ENCODE results near the gene WDFY1.

WDFY1 gene

GRCh38 chr2:223914324-223914723 lies 30.8 kb downstream of the WDFY1 start:
- in situ Hi-C loops (cut with MboI; ENCODE audit: low sequenced_read_pairs), result no loop called here
- H3K4me3 ChIP-seq, result no peak overlapping the region
- H3K27me3 ChIP-seq (ENCODE audit: low read depth), result no peaks in the 10 kb centered on the region
- DNase-seq (ENCODE audit: low spot score in 2 of 2), result no peak
- peaks cover 5% of the 10 kb centered on the region for H3K36me3 ChIP-seq (replicated peaks)
- H3K9me3 ChIP-seq, result no peaks in the 10 kb centered on the region; the same call in 1 of the 2 replicates
- H3K4me1 ChIP-seq, result no peaks in the 10 kb centered on the region

GRCh38 chr2:223909001-223909741 lies 36.0 kb downstream of the WDFY1 start:
- no peaks in the 10 kb centered on the region for H3K9me3 ChIP-seq
- no peak overlapping the region for H3K4me3 ChIP-seq
- no peaks in the 10 kb centered on the region for H3K27me3 ChIP-seq (ENCODE audit: low read depth)
- H3K36me3 ChIP-seq (replicated peaks), result no peaks in the 10 kb centered on the region
- no peaks in the 10 kb centered on the region for H3K4me1 ChIP-seq
- in situ Hi-C loops (cut with MboI; ENCODE audit: low sequenced_read_pairs), result no loop called here
- no peak for DNase-seq (ENCODE audit: low spot score in 2 of 2)

- Histone ChIP-seq H3K4me1 (no peaks in the 10 kb centered on the region), H3K4me3 (no peak overlapping the region), H3K9me3 (no peaks in the 10 kb centered on the region), H3K27me3 (ENCODE audit: low read depth) (no peaks in the 10 kb centered on the region), H3K36me3 (replicated peaks) (no peaks in the 10 kb centered on the region)
- DNase-seq (ENCODE audit: low spot score in 2 of 2), result no peak
- in situ Hi-C loops (cut with MboI; ENCODE audit: low sequenced_read_pairs), result no loop called here
Measured at GRCh38 chr2:223908304-223908998, 36.7 kb downstream of the WDFY1 start.

- no peaks in the 10 kb centered on the region for H3K27me3 ChIP-seq (ENCODE audit: low read depth)
- no peak overlapping the region for H3K4me3 ChIP-seq
- H3K36me3 ChIP-seq (replicated peaks), result no peaks in the 10 kb centered on the region
- DNase-seq (ENCODE audit: low spot score in 2 of 2), result no peak
- in situ Hi-C loops (cut with MboI; ENCODE audit: low sequenced_read_pairs), result no loop called here
- peaks cover 3% of the 10 kb centered on the region for H3K4me1 ChIP-seq
- no peaks in the 10 kb centered on the region for H3K9me3 ChIP-seq
Measured at GRCh38 chr2:223905996-223906395, 39.1 kb downstream of the WDFY1 start.

GRCh38 chr2:223901854-223902253 lies 43.3 kb downstream of the WDFY1 start:
- no peaks in the 10 kb centered on the region for H3K27me3 ChIP-seq (ENCODE audit: low read depth)
- no peaks in the 10 kb centered on the region for H3K9me3 ChIP-seq
- no peak overlapping the region for H3K4me3 ChIP-seq
- DNase-seq (ENCODE audit: low spot score in 2 of 2), result no peak
- H3K36me3 ChIP-seq (replicated peaks), result peaks cover 5% of the 10 kb centered on the region; the same call in 1 of the 2 replicates
- H3K4me1 ChIP-seq, result peaks cover 11% of the 10 kb centered on the region
- in situ Hi-C loops (cut with MboI; ENCODE audit: low sequenced_read_pairs), result no loop called here

- Histone ChIP-seq H3K27me3 (ENCODE audit: low read depth) (no peaks in the 10 kb centered on the region), H3K36me3 (replicated peaks) (peaks cover 5% of the 10 kb centered on the region; the same call in 1 of the 2 replicates), H3K4me3 (no peak overlapping the region), H3K9me3 (no peaks in the 10 kb centered on the region), H3K4me1 (peaks cover 11% of the 10 kb centered on the region)
- in situ Hi-C loops (cut with MboI; ENCODE audit: low sequenced_read_pairs), result no loop called here
- no peak for DNase-seq (ENCODE audit: low spot score in 2 of 2)
Measured at GRCh38 chr2:223901311-223901710, 43.8 kb downstream of the WDFY1 start.

- peak; percentile 12 to 93 for DNase-seq (ENCODE audit: low spot score in 2 of 2)
- Histone ChIP-seq H3K4me3 (no peak overlapping the region), H3K9me3 (no peaks in the 10 kb centered on the region), H3K27me3 (ENCODE audit: low read depth) (no peaks in the 10 kb centered on the region), H3K4me1 (peaks cover 11% of the 10 kb centered on the region), H3K36me3 (replicated peaks) (peaks cover 5% of the 10 kb centered on the region; the same call in 1 of the 2 replicates)
- in situ Hi-C loops (cut with MboI; ENCODE audit: low sequenced_read_pairs), result no loop called here
Measured at GRCh38 chr2:223900531-223900930, 44.6 kb downstream of the WDFY1 start.

- in situ Hi-C loops (cut with MboI; ENCODE audit: low sequenced_read_pairs), result no loop called here
- Histone ChIP-seq H3K9me3 (no peaks in the 10 kb centered on the region), H3K36me3 (replicated peaks) (peaks cover 5% of the 10 kb centered on the region; the same call in 1 of the 2 replicates), H3K27me3 (ENCODE audit: low read depth) (no peaks in the 10 kb centered on the region), H3K4me1 (peaks cover 11% of the 10 kb centered on the region), H3K4me3 (no peak overlapping the region)
- DNase-seq (ENCODE audit: low spot score in 2 of 2), result no peak
Measured at GRCh38 chr2:223900066-223900465, 45.1 kb downstream of the WDFY1 start.

- no peaks in the 10 kb centered on the region for H3K27me3 ChIP-seq (ENCODE audit: low read depth)
- H3K4me1 ChIP-seq, result peaks cover 11% of the 10 kb centered on the region
- no peak overlapping the region for H3K4me3 ChIP-seq
- in situ Hi-C loops (cut with MboI; ENCODE audit: low sequenced_read_pairs), result no loop called here
- H3K36me3 ChIP-seq (replicated peaks), result peaks cover 7% of the 10 kb centered on the region
- no peak for DNase-seq (ENCODE audit: low spot score in 2 of 2)
- no peaks in the 10 kb centered on the region for H3K9me3 ChIP-seq
Measured at GRCh38 chr2:223897669-223898330, 47.3 kb downstream of the WDFY1 start.

- H3K4me3 ChIP-seq, result no peak overlapping the region
- DNase-seq (ENCODE audit: low spot score in 2 of 2), result no peak
- no peaks in the 10 kb centered on the region for H3K9me3 ChIP-seq
- in situ Hi-C loops (cut with MboI; ENCODE audit: low sequenced_read_pairs), result no loop called here
- peaks cover 10% of the 10 kb centered on the region for H3K36me3 ChIP-seq (replicated peaks)
- peaks cover 11% of the 10 kb centered on the region for H3K4me1 ChIP-seq
- no peaks in the 10 kb centered on the region for H3K27me3 ChIP-seq (ENCODE audit: low read depth)
Measured at GRCh38 chr2:223896833-223897311, 48.3 kb downstream of the WDFY1 start.

- Histone ChIP-seq H3K36me3 (replicated peaks) (peaks cover 10% of the 10 kb centered on the region), H3K4me3 (no peak overlapping the region)
- in situ Hi-C loops (cut with MboI; ENCODE audit: low sequenced_read_pairs), result no loop called here
Measured at GRCh38 chr2:223894968-223895367, 50.2 kb downstream of the WDFY1 start.

GRCh38 chr2:223894009-223894408 lies 51.1 kb downstream of the WDFY1 start:
- Histone ChIP-seq H3K4me3 (no peak overlapping the region), H3K4me1 (no peaks in the 10 kb centered on the region), H3K27me3 (ENCODE audit: low read depth) (no peaks in the 10 kb centered on the region), H3K9me3 (no peaks in the 10 kb centered on the region), H3K36me3 (replicated peaks) (peaks cover 10% of the 10 kb centered on the region)
- DNase-seq (ENCODE audit: low spot score in 2 of 2), result no peak
- in situ Hi-C loops (cut with MboI; ENCODE audit: low sequenced_read_pairs), result no loop called here

More at GRCh38 chr2:223894968-223895367, 50.2 kb downstream of the WDFY1 start:
- Histone ChIP-seq H3K27me3 (ENCODE audit: low read depth) (no peaks in the 10 kb centered on the region), H3K4me1 (peaks cover under 1% of the 10 kb centered on the region), H3K9me3 (no peaks in the 10 kb centered on the region)
- DNase-seq (ENCODE audit: low spot score in 2 of 2), result no peak

- in situ Hi-C loops (cut with MboI; ENCODE audit: low sequenced_read_pairs), result no loop called here
- no peak overlapping the region for H3K4me3 ChIP-seq
- peaks cover 3% of the 10 kb centered on the region for H3K4me1 ChIP-seq
- H3K27me3 ChIP-seq (ENCODE audit: low read depth), result no peaks in the 10 kb centered on the region
- H3K36me3 ChIP-seq (replicated peaks), result peaks cover 5% of the 10 kb centered on the region
- DNase-seq (ENCODE audit: low spot score in 2 of 2), result no peak
- H3K9me3 ChIP-seq, result no peaks in the 10 kb centered on the region
Measured at GRCh38 chr2:223890721-223891120, 54.4 kb downstream of the WDFY1 start.

GRCh38 chr2:223889229-223889628 lies 55.9 kb downstream of the WDFY1 start:
- H3K4me3 ChIP-seq, result no peak overlapping the region
- peaks cover 5% of the 10 kb centered on the region for H3K36me3 ChIP-seq (replicated peaks)
- H3K27me3 ChIP-seq (ENCODE audit: low read depth), result no peaks in the 10 kb centered on the region
- no peaks in the 10 kb centered on the region for H3K9me3 ChIP-seq
- DNase-seq (ENCODE audit: low spot score in 2 of 2), result no peak
- H3K4me1 ChIP-seq, result peaks cover 3% of the 10 kb centered on the region
- in situ Hi-C loops (cut with MboI; ENCODE audit: low sequenced_read_pairs), result no loop called here
